Bone marrow (tissue), 2 donors: ENCODE data around the gene MFGE8.
A peak's percentile ranks its signal among the peaks of the same experiment; 100 is the strongest.

ENCODE experiments used
- DNase-seq, 2 donors: peaks; one replicate each; lab custom pipeline; 2025; lab: John Stamatoyannopoulos, UW

The MFGE8 gene

DNA sequence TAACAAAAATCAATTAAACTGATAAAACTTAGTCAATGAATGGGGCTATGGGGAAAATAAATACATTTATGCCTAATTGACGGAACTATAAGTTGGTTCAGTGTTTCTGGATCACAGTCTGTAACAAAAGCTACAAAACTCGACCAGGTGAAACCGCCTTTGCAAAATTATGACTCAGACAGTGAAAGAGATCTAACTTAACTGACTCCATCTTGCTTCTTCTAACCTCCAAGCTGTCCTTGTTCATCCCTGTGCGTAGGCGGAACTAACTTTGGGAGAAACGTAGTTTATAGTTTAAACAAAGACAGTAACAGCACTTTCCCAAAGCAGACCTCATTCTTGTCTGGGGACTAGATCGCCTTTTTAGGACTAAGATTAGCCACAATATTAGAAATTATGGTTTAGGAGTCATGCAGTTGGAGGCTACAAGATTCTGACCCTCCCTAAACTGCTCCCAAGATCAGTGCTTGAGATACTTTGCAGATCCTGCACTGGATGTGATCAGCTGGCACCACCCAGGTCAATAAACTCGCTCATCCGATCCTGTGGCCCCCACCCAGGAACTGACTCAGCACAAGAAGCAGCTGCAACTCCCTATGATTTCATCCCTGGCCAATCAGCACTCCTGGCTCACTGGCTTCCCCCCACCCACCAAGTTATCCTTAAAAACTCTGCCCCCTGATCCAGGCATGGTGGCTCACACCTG, 7.2 kb upstream of the MFGE8 start:
- no peak for DNase-seq

DNA sequence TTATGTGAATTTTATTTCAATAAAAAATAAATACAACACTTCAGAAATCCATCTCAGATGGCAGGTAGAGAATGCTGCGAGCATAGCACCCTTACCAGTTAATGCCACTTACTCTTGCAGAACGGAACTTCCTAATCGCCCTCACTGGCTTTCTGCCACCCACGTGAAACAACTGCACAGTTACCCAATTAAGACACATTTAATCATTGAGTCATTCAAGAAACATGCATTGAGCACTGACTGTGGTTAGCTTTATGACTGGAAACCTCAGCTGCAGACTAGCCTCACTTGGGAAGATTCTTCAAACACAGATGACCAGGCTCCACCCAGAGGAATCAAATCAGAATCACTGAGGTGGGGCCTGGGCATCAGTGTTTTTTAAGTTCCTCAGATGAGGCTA, 5.6 kb upstream of the MFGE8 start:
- DNase-seq: peak in 1 of 2 donors; percentile 22

DNA sequence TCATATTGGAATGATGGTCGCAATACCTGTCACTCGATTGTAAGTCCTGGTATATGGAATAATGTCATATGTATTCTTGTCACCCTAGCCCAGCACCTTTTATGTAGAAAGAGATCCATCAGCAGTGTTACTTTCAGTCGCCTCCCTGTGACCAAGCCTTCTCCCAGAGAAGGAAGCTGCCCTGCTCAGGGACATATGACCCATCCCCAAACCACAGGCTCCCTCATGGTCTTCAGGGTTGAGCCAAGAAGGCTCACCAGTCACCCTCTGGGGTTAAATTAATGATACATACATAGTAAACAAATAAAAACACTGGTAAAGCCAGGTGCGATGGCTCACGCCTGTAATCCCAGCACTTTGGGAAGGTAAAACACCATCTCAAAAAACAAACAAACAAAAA, 4.6 kb upstream of the MFGE8 start:
- no peak for DNase-seq

DNA sequence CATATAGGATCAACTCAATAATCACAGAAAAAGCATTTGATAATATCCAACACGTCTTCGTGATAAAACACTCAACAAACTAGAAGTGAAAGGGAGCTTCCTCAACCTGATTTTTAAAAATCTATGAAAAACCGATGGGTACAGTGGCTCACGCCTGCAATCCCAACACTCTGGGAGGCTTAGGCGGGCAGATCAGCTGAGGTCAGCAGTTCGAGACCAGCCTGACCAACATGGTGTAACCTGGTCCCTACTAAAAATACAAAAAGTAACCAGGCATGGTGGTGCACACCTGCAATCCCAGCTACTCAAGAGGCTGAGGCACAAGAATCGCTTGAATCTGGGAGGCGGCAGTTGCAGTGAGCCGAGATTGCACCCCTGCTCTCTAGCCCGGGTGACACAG, 2.2 kb upstream of the MFGE8 start:
- DNase-seq: no peak

- no peak for DNase-seq
Observed at GRCh38 chr15:88913850-88914169, 631 bp upstream of the MFGE8 start.

DNA sequence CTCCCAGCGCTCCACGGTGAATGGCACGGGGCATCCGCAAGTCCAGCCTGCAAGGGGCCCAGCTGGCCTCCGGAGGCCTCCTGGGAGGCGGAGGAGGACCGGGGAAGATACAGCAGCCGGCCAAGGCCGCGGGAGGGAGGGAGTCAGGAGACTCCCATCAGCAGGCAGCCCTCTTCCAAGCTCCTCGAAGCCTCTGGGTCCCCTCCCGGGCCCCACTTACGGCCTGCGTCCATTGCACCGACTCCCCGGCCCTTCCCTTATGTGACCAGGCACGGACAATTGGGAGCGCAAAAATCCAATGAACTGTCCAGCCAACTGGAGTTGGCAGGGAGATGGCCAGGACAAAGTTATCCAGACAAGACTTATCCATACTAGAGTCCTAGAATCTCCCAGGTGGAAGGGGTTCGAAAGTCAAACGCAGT, 668 bp downstream of the MFGE8 start:
- DNase-seq: no peak

- DNase-seq: no peak
Observed at GRCh38 chr15:88911766-88912118, 1.4 kb downstream of the MFGE8 start.

DNA sequence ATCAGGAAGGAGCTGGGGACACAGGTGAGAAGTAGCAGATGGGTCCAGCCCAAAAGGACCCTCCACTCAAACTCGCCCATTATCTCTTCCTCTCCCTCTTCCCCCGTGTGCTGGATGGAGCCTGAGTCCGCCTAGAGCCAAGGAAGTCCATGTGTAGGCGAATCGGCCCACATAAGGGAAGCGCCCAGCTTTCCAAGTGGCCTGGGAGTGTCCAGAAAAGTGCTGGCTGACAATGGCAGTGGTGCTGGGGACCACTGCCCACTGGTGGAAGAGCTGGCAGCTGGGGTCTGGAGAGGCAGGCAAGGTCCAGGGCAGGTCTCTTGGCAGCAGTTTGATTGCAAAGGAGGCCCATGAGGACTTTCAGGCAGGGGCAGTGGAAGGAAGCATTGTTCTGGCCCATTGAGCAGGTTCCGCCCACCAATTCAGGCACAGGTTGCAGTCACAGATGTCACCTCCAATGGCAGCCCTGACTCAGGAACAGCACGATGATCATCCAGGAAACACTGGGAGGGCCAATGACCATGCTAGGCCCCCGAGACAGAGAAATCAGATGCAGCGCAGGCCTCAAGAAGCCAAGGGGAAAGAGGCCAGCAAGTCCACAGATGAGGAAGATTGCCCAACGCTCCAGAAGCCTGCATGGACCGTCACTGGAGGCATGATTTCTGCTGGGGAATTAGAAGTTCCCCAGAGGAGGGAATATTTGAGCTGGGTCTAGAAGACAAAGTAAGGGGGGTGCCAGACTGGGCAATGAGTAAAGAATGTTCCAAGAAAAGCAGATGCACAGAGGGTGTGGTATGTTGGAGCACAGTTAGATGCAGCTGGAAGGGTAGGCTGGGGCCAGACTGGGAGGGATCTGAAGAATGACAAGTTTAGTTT, 3.0 kb downstream of the MFGE8 start:
- no peak for DNase-seq

GRCh38 chr15:88908697-88909621, 4.2 kb downstream of the MFGE8 start:
- no peak for DNase-seq

- DNase-seq: no peak
Observed at GRCh38 chr15:88908123-88908522, 5.1 kb downstream of the MFGE8 start.

DNA sequence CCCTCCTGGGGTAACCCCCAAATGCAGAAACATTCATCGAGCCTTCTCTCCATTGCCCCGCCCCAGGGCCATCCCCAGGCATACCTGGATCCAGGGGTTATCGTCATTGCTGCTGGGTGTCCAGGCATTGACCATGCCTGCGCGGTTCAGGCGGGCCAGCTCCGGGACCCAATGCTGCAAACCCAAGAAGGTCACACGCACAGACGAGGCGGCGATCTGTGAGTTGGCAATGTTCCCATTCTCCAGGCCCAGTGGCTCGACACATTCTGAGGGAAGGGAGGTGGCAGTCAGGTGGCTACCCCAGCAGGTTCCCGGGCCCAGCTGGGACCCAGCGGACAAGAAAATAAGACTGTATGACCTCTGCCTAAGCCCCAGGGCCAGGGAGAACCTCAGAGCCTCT, 6.1 kb downstream of the MFGE8 start:
- DNase-seq: no peak

- DNase-seq: no peak
Observed at GRCh38 chr15:88906551-88906950, 6.6 kb downstream of the MFGE8 start.

DNA sequence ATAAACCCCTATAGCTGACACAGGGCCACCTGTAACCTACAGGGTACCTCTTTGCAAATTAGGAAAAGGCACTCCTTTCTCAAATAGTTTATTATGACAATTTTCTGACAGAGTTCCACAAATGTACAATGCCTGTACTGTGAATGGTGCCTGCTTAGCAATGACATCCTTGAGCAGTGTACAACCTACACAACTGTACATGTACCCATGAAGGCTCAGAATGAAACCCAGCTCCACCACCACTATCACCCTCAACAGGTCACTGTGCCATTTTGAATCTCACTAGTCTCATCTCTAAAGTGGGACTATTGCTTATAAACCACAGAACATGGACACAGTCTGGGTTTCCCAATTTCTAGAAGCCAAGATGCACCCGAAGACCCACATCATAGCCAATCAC, 7.0 kb downstream of the MFGE8 start:
- no peak for DNase-seq

DNA sequence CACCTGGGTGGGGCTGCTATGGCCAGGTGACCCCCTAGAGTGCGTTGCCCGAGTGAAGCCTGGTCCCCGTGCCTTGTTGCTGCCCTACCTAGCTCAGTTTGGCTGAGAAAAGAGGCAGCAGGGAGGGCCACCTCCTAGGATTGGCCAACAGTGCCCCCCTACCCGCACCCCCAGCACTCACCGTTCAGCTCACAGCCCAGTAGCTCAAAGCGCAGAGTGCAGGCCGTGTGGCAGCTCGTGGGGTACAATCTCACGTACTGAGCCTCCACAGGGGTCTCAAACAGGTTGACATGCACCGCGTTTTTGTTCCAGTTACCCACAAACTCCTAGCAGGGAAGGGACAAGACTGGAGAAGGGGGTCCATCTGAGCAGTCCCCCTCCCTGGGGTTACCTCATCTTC, 7.6 kb downstream of the MFGE8 start:
- no peak for DNase-seq

GRCh38 chr15:88904624-88905327, 8.4 kb downstream of the MFGE8 start:
- DNase-seq: peak; percentile 31 to 37

DNA sequence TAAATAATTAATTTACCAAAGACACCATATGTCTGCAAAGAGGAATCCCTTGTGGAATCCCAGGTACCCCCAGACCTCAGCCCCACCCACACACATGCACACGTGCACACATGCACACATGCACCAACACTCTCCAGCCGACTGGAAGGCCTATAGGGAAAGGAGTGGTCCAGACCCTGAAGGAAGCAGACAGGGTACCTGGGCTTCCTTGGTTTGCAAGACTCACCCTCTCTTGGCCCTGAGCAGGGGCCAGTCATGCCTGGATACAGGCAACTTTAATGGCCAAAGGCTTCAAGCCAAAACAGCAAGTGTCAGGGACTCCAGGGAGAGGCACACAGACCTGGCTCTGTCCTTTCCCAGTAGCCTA, 8.9 kb downstream of the MFGE8 start:
- no peak for DNase-seq

- no peak for DNase-seq
Observed at GRCh38 chr15:88902846-88903245, 10.3 kb downstream of the MFGE8 start.

DNA sequence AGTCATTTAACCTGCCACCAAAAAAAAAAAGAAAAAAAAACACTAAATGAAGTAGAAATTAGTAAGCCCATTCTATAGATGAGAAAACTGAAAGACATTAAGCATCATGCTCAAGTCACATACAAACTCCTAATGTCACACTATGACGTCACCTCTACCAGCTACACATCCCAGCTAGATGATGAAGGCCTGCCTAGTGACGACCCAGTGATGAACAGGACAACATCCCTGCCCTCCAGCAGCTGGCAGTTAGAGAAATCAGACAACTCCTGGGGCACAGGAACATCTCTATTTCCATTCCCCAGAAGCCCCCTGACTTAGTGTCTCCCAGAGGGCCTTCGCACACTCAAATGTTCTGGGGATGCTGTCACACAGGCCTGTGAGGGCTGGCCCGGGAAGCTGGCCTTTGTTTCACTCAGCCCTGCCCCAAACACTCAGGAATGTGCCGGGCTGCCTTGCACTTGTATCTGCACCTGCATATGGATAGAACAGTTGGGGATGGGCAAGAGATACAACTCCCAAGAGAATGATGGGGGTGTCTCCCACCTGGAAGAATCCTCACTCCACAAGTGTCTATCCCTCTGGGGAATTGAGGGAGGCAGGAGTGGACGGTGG, 10.9 kb downstream of the MFGE8 start:
- no peak for DNase-seq

DNA sequence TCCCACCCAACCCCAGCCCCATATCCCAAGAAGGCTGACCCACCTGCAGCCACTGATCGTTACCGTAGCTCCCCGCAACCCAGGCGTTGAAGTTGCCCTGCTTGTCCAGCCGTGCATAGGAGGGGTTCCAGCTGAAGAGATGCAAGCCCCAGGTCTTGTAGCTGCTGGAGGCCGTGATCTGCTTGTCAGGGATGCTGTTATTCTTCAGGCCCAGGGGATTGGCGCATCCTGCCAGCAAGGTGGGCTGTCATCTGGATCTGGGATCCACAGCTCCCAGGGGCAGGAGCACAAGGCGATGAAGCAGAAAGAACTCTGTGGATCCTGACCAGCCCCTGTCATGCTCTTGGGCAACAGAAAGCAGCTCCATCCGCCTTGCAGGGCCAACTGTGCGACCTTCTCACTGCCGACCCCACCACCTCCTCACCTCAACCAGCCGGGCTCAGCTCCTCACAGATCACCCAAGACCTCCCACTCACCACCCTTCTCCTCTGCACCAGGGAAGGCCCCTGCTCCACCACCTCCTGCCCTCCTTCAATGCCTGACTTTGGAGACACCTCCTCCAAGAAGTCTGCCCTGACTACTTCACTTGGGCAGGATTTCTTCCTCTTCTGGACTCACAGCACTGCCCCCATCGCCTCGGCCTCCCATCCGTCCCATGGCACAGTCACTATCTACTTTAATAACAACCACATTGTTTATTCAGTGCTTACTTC, 11.5 kb downstream of the MFGE8 start:
- DNase-seq: no peak

DNA sequence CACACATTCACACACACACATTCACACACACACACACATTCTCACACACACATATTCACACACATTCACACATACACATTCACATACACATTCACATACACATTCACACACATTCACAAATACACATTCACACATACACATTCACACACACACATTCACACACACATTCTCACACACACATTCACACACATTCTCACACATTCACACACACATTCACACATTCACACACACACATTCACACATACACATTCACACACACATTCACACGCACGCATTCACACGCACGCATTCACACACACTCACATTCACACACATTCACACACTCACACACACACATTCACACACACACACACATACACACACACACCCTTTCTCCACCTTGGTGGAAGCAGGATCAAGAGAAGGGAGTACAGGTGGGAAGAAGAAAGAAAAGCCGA, 12.2 kb downstream of the MFGE8 start:
- no peak for DNase-seq
